Ecto neural progenitor cell (in vitro differentiated cells): ENCODE measurements around the gene FALEC.
A peak's percentile ranks its signal among the peaks of the same experiment; 100 is the strongest.
"Not testable (repeated sequence)": the region's sequence is repeated elsewhere in the genome, so short reads cannot be mapped to it uniquely, and the experiment has no call there.

Source experiments
- DNase-seq: peaks from one replicate; pipeline ENCODE4 v3.0.0-alpha.2; 2018; ENCODE audit warnings: low spot score

Gene FALEC

GRCh38 chr1:150558761-150559655, 43.5 kb downstream of the FALEC start:
- peak; percentile 56 for DNase-seq

DNA sequence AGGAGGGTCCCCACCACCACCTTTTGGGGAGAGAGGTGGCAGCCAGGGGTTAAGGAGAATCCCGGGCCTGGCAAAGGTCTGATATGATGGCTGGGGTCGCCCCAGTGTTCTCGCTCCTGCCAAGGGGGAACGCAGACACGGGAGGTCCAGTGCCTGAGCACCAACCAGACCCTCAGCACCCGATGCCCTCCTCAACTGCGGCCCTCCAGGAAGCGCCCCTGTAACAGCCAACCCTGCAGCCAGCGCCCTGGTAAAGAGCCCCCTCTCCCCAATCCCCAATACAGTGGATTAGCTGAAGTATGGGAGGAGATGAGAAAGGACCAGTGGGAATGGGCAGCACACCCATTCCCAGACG, 44.1 kb downstream of the FALEC start:
- DNase-seq = no peak

GRCh38 chr1:150560011-150560438, 44.5 kb downstream of the FALEC start:
- peak; percentile 88 for DNase-seq

- peak; percentile 95 for DNase-seq
These were observed 45.2 kb downstream of the FALEC start for GRCh38 chr1:150560576-150561253.

DNA sequence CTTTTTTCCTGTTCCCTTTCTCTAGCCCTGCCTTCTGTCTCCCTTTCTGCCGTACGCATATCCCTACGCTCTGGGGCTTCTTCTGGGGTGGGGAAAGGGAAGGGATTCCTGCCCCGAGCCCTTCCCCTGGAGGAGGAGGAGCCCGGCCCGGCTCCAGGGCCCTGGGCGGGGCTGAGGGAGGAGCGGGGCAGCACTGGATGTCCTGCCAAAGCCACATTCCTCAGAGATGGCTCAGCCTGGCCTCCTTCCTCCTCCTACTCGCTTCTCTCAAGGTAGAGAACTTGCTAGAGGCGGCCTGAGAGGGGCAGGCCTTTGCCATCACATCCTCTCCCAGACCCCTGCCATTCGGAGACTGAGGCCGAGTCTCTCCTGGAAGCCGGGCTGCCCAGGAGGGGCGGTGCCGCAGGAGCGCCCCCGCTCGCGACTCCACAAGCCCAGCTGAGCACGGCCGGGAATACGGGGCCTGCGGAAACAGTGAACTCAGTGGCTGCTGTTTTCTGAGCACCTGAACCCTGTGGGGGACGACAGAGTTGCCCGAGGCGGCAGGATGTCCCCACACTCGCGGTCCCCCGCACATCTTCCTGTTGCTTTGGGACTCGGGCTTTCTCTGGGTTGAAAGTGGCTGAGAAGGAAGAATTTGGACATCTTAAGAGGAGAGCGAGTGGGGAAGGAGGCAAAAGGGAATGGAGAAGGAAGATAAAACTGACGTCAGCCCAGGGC, 45.9 kb downstream of the FALEC start:
- peak; percentile 92 for DNase-seq

DNA sequence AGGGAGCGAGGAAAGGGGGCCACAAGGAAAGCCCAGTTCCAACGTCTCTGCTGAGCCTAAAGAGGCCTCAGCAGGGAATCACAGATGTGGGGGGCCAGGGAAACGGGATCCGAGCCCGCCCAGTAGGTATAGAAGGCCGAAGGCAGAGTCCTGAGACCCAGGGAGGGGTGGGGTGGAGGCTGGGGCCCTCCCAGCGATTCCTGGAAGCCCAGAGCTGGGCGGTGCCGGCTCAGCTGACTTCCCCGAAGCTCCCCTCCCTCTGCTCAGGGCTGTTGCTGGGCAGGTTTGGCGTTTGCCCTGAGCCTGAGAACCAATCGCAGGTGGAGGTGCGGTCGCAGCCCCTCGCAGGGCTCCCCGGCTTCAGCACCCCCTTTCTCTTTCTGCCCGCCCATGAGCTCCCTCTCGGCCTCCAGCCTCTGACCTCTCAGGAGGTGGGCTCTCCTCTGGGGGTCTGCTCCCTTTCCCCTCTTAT, 46.5 kb downstream of the FALEC start:
- peak; percentile 92 for DNase-seq

GRCh38 chr1:150562446-150563339, 47.1 kb downstream of the FALEC start:
- no peak for DNase-seq

DNA sequence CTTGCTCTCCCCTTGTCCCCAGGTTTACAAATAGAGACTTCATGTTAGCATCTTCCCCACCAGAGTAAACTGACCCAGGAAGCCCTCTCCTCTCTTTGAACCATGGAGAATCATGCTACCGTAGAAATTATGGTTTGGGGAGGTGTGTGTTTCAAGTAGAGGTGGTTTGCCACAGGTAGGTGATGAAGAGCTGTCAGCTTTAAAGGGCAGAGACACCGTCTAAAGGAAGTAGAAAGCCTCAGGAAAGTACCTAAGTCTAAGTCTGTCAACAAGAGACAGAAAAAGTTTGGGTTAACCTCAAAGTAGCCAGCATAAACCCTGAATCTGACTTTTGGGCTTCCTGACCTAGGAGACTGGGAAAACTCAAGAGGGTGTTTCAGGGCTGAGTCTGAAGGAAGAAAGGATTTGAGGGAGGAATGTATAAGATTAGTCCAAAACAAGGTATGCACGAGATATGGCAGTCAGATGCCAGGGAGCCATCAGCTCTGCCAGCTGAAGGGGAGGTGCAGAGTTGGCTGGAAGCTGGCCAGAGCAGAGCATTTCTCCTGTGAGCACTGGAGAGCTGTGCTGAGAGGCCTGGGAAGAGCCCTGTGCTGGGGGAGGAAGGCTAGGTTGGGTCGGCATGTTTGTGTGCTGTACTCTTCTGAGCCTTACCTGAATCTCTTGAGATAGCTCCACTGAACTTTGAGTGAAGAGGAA, 47.9 kb downstream of the FALEC start:
- DNase-seq = no peak

DNA sequence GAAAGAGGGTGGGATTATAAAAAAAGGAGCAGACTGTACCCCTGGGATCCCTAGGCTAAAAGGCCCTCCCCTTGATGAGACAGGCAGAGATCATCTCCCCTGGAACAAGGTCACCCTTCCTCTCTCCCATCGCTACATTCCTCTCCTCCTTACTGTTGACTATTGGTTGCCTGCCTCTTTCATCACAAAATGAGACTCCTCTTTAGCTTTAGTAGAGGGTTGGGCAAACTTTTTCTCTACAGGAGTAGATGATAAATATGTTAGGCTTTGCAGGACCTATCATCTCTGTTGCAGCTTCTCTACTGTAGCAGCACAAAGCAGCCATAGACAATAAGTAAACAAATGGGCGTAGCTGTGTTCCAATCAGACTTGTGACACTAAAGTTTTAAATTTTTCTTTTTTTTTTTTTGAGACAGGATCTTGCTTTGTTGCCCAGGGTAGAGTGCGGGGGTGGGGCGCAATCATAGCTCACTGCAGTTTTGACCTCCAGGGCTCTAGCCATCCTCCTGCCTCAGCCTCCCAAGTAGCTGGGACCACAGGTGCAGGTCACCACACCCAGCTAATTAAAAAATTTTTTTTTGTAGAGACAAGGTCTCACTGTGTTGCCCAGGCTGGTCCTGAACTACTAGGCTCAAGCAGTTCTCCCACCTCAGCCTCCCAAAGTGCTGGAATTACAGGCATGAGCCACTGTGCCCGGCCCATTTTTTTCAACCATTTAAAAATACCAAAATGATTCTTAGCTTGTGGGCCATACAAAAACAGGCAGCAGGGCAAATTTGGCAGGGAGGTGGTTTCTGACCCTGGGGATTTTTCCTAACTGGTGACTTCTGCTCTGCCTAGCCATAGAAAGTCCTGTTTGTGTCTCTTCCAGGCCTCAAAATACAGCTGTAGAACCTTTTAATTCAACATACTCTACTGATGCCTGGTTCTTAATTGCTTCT, 48.8 kb downstream of the FALEC start:
- DNase-seq = no peak

DNA sequence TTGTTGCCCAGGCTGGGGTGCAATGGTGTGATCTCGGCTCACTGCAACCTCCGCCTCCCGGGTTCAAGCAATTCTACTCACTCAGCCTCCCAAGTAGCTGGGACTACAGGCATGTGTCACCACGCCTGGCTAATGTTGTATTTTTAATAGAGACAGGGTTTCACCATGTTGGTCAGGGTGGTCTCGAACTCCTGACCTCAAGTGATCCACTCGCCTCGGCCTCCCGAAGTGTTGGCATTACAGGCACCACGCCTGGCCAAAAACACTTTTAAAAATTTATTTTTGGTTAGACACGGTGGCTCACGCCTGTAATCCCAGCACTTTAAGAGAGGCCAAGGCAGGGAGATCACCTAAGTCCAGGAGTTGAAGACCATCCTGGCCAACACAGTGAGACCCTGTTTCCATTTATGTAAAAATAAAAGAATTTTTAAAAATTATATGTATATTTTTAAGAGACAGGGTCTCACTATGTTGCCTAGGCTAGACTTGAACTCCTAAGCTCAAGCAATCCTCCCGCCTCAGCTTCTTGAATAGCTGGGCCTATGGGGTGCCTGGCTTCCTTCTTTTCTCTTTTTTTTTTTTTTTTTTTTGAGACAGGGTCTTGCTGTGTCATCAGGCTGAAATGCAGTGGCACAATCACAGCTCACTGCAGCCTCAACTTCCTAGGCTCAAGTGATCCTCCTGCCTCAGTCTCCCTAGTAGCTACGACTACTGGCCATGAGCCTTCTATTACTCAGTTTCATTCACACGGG, 49.9 kb downstream of the FALEC start:
- not testable (repeated sequence) for DNase-seq

DNA sequence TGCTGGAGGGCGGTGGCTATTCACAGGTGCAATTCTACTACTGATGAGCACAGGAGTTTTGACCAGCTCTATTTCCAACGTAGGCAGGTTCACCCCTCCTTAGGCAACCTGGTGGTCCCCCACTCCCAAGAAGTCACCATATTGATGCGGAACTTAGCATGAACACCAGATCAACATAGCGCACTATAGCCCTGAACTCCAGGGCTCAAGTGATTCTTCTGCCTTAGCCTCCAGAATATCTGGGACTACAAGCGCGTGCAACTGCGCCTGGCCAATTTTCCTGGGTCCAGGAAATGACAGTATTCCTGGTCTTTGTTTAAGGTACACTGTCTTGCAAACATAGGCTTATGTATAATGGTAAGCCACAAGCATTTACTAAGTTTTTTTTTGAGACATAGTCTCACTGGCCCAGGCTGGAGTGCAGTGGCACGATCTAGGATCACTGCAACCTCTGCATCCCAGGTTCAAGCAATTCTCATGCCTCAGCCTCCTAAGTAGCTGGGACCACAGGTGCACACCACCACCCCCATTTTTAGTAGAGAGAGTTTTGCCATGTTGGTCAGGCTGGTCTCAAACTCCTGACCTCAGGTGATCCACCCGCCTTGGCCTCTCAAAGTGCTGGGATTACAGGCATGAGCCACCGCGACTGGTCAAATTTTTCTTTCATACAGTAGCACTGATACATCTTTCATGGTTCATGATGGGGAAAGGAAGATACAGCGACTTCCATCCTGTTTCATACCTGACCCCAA, 51.2 kb downstream of the FALEC start:
- DNase-seq = no peak

- peak; percentile 49 for DNase-seq
These were observed 51.8 kb downstream of the FALEC start for GRCh38 chr1:150567341-150567716.

DNA sequence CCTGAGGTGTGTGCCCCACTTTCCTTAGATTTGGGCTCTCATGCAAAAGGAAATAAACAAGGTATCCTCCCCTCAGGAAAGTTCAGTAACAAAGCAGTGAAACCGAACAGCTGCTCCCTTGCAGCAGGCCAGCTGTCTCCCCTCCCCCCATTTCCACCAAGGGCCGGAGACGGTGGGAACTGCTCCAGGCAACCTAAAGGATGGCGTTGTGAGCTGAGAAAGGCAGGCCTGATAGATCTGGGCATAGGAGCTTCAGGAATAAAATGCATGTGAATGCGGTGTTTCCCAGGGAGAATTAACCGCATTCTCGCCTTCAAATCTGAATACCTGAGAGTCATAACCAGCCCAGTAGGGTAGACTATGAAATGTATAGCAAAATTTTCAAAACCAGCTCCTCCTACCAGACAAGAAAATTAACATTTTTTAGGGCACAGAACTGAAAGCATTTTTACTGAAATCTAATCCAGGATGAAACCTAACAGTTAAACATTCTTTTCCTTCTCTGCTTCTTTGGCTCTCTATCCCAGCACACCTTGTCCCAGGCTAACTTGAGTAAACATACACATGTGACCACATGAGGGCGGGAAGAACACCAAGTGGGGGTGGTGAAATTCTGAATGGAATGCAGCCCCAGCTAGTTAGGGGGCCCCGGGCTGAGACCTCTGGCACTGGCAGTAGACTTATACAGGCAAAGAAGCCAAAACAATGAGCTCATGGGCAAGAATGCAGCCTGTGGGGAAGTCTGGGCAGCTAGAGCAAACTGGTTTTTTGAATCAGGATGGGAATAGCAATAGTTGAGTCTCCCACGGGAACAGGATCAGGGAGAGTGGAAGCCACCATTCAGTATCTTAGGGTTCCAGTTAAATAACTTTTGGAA, 52.4 kb downstream of the FALEC start:
- peak; percentile 87 for DNase-seq

- no peak for DNase-seq
These were observed 53.0 kb downstream of the FALEC start for GRCh38 chr1:150568594-150568966.

DNA sequence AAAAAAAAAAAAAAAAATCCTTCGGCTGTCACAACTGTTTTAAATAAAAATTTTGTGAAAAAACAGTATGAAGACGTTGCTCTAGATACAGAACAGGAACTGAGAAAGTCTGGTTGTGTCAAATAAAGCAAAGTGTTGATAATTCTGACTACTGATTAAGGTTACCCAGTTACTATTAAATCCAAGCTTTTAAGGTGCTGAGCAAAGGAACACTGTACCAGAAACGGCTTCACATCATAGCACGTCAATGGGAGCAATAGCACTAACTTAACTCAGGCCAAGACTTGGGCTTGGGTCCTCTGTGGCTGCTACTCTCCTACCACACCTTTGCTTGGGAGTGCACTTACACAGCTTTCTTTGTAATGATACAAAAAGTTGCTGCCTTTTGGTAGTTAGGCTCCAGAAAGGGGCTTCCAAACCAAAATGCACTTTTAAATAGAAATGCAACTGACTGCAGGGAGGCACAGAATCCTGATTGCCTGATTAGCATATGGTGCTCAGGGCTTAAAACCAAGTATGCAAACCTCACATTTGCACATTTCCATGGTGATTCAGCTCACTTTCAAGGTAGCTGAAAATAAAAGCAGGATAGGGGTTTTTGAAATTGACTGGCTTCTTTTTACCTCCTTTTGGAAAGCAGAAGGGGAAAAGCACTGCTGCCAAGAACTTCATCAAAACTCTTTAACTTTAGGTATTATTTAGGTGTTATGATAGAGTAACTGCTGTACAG, 57.5 kb downstream of the FALEC start:
- no peak for DNase-seq

GRCh38 chr1:150573648-150574071, 58.1 kb downstream of the FALEC start:
- peak; percentile 42 for DNase-seq
